ENCODE data around the gene AR.

AR gene, protein sequence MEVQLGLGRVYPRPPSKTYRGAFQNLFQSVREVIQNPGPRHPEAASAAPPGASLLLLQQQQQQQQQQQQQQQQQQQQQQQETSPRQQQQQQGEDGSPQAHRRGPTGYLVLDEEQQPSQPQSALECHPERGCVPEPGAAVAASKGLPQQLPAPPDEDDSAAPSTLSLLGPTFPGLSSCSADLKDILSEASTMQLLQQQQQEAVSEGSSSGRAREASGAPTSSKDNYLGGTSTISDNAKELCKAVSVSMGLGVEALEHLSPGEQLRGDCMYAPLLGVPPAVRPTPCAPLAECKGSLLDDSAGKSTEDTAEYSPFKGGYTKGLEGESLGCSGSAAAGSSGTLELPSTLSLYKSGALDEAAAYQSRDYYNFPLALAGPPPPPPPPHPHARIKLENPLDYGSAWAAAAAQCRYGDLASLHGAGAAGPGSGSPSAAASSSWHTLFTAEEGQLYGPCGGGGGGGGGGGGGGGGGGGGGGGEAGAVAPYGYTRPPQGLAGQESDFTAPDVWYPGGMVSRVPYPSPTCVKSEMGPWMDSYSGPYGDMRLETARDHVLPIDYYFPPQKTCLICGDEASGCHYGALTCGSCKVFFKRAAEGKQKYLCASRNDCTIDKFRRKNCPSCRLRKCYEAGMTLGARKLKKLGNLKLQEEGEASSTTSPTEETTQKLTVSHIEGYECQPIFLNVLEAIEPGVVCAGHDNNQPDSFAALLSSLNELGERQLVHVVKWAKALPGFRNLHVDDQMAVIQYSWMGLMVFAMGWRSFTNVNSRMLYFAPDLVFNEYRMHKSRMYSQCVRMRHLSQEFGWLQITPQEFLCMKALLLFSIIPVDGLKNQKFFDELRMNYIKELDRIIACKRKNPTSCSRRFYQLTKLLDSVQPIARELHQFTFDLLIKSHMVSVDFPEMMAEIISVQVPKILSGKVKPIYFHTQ

DNA sequence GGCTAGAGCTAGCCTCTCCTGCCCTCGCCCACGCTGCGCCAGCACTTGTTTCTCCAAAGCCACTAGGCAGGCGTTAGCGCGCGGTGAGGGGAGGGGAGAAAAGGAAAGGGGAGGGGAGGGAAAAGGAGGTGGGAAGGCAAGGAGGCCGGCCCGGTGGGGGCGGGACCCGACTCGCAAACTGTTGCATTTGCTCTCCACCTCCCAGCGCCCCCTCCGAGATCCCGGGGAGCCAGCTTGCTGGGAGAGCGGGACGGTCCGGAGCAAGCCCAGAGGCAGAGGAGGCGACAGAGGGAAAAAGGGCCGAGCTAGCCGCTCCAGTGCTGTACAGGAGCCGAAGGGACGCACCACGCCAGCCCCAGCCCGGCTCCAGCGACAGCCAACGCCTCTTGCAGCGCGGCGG lies at the start of gene AR:
AR (plus strand) TSS at position 204 of the 400 bp plus-strand sequence. CDS start 1,126 bp downstream, outside the sequence.
- peak in 30 of 42 donors; percentile 2 to 48 (median 12) for DNase-seq
- intact Hi-C loops (cut with DNase I) = no loop called here

DNA sequence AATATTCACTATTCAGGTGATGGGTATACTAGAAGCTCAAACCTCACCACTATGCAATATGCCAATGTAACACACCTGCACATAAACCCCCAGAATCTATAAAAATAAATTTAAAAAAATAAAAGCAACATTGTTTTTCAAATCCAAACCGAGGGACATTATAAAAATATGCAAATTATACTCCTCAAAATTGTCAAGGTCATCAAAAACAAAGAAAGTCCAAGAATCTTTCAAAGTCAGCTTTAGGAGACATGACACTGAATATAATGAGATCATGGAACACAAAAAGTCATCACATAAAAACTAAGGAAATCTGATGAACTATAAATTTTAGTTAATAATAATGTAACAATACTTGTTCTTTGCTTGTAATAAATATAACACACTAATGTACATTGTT lies 43.2 kb upstream of the AR start:
- intact Hi-C loops (cut with DNase I) = no loop called here
- no peak for DNase-seq

DNA sequence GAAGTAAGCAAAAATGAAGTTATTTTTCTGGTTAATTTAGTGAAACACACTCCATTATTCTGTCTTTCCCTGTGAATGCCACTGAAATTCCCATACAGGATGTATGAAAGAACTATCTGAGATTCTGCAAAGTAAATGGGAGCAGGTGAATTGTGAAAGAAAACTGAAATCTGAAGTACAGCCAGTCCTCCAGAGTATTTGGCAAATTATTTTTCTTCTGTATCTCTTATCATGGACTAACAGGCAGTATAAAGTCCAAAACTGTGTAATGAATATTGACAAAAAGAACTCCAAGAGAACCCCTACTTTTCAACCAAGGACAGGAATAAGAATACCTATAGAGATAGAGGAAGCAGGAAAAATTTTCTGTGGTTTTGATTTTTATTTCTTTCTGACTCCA lies 40.8 kb upstream of the AR start:
- no peak for DNase-seq
- intact Hi-C loops (cut with DNase I) = no loop called here

DNA sequence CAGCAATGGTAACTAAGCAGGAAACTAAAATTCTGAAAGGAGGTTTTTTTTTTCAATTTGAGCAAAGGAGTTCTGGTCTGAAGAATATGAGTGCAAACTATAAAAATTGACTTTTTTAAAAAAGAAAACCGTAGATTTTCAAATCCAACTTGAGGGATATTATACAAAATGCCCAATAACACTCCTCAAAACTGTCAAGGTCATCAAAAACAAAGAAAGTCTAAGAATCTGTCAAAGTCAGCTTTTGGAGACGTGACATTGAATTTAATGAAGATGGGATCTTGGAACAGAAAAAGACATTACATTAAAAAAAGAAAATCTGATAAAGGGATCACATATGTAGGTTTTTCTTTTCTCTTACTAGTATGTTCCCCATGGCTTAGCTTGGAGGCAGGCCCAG lies 40.4 kb upstream of the AR start:
- intact Hi-C loops (cut with DNase I) = no loop called here
- no peak for DNase-seq

DNA sequence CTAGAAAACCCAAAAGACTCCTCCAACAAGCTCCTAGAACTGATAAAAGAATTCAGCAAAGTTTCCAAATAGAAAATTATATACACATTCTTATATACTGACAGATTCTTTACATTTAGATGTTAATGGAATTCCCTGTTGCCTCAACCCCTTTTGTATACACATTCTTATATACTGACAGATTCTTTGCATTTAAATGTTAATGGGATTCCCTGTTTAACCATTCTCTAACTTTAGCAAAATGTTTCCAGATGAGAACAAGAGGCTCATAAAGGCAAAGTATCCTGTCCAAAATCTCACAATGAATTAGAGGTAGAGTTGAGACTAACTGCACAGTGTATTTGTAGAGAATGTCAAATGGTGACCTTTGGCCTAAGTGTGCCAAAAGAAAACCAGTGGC lies 23.1 kb upstream of the AR start:
- DNase-seq = no peak
- intact Hi-C loops (cut with DNase I) = no loop called here

DNA sequence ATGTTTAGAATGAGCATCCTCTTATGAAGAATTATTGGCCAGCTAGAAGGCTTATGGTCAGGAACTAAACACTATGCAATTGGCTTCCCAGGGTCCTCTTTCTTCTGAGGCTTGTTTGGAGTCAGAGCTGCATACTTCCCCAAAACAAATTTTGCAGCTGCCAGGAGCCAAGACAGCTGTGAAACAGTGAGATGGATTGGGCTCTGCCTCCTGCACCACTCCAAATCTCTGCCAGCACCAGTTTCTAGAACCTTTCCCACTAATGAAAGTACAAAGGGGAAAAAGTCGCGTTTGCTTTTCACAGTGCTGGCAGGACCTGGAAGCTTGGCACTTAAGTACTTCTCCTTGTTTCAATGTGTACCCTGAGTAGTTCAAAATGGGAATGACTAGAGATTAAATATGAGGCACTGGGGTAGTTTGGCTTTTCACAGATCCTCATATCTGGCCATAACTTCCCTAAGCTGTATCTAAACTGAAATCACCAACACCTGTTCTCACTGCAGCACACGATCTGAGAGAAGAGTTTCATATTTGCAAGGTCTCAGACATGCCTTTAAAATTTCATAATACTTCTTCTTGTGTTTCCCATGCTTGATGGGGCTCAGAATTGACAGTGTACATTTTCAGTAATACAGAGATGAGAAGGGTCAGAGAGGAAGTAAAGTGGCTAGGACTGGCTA lies 20.7 kb upstream of the AR start:
- intact Hi-C loops (cut with DNase I) = no loop called here
- no peak for DNase-seq

DNA sequence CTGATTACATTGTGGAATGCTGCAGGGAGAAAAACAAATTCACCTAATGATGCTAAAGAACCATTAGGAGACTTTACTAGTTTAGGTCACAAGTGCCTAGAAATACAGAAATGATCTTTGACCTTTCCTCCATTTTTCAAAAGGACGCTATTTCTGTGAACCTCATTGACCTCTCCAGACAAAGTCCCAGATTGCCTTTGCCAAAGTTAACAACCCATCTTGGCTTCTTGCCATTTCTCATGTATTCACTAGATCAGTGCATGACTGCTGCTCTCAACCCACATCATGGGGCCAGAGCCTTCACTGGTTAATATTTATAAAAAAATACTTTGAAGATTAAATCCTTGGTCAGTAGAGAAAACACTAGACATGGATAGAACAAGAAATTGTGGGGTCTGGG lies 19.9 kb upstream of the AR start:
- intact Hi-C loops (cut with DNase I) = no loop called here
- no peak for DNase-seq

DNA sequence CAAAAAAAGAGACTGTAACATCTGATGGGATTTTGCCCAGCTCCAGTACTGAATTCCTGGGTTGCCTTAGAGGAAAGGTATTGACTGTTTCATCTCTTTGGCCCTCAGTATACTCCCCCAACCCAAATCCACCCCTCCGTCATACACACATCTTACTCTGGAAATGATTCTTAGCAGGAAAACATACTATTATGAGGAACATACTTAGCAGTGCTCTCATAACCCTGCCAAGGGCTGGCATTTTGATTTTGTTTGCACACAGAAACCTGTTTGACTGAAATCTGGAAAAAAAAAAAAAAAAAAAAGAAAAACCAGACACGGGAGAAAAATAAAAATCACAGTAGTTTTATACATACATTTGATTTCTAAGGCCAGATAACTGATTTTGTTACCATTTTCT lies 19.4 kb upstream of the AR start:
- DNase-seq = no peak
- intact Hi-C loops (cut with DNase I) = no loop called here

DNA sequence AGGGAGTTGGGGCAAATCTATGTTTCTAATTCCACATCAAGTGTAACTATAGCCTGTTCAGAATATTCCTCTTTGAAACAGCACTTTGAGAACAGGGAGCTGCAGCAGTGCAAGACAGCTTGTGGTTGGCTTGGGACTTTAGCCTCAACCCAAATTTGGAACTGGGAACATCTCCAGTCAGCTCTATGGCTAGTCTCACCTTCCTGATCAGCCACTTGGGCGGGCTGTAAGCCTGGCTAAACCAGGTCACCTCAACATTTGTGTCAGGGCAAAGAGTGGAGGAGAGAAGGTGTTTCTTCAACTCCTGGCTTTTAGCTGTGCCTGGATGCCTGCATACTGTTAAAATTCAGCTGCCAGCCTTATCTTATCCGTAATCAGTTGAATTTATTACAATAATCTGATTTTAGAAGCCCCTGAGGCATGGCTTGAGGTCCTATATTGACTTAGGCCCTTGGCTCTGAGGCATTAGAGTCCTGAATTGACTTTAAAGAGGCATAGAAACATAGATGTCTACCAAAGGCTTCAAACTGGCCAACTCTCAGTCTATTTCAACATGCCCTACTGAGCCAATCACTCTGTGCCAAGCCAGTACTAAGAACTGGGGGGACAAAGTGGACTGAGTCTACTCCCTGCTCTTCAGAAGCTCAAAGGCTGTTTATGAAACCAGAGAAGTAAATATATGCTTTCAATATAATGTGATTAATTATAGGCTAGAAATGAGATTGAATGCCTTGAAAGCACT lies 18.7 kb upstream of the AR start:
- intact Hi-C loops (cut with DNase I) = no loop called here
- no peak for DNase-seq

DNA sequence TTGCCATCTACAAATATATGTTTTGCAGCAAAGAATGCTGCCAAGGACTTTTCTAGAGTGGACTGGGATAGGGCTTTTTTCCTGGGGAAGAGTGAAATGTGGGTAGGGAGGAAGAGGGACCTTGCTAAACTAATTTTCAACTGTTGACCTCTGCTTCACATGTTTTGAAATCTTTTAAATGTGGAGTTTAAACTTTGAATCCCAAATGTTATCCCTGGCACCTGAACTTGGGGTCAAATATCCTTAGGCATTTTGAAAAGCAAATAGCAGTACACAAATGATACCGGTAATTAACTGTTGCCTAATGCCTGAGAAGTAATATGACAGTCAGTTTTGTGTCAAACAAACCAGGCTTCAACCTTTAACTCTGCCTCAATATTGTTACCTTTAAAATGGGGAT lies 7.3 kb upstream of the AR start:
- DNase-seq = no peak
- intact Hi-C loops (cut with DNase I) = no loop called here

DNA sequence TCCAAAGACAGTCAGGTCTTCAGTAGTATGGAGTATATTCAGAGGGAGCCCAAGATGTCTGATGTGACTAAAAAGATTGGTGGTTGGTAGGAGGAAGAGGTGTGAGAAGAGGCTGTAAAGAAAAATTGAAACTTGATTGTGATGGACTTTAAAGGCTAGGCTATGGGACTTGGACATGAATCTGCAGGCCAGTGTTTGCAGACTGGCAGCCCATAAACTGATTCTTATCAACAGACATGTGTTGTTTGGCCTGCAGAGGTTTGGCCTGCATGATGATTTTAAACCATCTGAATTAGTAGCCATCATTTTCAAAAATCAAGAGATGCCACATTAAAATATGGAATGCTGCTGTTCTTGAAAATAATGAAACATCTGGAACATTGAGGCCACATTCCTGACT lies 5.4 kb upstream of the AR start:
- intact Hi-C loops (cut with DNase I) = no loop called here
- DNase-seq = no peak

DNA sequence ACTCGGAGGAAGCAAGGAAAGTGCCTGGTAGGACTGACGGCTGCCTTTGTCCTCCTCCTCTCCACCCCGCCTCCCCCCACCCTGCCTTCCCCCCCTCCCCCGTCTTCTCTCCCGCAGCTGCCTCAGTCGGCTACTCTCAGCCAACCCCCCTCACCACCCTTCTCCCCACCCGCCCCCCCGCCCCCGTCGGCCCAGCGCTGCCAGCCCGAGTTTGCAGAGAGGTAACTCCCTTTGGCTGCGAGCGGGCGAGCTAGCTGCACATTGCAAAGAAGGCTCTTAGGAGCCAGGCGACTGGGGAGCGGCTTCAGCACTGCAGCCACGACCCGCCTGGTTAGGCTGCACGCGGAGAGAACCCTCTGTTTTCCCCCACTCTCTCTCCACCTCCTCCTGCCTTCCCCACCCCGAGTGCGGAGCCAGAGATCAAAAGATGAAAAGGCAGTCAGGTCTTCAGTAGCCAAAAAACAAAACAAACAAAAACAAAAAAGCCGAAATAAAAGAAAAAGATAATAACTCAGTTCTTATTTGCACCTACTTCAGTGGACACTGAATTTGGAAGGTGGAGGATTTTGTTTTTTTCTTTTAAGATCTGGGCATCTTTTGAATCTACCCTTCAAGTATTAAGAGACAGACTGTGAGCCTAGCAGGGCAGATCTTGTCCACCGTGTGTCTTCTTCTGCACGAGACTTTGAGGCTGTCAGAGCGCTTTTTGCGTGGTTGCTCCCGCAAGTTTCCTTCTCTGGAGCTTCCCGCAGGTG lies 637 bp downstream of the AR start:
- DNase-seq = peak in 16 of 42 donors; percentile 2 to 40 (median 10)
- intact Hi-C loops (cut with DNase I) = no loop called here

DNA sequence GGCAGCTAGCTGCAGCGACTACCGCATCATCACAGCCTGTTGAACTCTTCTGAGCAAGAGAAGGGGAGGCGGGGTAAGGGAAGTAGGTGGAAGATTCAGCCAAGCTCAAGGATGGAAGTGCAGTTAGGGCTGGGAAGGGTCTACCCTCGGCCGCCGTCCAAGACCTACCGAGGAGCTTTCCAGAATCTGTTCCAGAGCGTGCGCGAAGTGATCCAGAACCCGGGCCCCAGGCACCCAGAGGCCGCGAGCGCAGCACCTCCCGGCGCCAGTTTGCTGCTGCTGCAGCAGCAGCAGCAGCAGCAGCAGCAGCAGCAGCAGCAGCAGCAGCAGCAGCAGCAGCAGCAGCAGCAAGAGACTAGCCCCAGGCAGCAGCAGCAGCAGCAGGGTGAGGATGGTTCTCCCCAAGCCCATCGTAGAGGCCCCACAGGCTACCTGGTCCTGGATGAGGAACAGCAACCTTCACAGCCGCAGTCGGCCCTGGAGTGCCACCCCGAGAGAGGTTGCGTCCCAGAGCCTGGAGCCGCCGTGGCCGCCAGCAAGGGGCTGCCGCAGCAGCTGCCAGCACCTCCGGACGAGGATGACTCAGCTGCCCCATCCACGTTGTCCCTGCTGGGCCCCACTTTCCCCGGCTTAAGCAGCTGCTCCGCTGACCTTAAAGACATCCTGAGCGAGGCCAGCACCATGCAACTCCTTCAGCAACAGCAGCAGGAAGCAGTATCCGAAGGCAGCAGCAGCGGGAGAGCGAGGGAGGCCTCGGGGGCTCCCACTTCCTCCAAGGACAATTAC lies 1.4 kb downstream of the AR start:
- DNase-seq = peak in 33 of 42 donors; percentile 2 to 49 (median 19)
- intact Hi-C loops (cut with DNase I) = no loop called here

DNA sequence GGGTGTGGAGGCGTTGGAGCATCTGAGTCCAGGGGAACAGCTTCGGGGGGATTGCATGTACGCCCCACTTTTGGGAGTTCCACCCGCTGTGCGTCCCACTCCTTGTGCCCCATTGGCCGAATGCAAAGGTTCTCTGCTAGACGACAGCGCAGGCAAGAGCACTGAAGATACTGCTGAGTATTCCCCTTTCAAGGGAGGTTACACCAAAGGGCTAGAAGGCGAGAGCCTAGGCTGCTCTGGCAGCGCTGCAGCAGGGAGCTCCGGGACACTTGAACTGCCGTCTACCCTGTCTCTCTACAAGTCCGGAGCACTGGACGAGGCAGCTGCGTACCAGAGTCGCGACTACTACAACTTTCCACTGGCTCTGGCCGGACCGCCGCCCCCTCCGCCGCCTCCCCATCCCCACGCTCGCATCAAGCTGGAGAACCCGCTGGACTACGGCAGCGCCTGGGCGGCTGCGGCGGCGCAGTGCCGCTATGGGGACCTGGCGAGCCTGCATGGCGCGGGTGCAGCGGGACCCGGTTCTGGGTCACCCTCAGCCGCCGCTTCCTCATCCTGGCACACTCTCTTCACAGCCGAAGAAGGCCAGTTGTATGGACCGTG lies 2.2 kb downstream of the AR start:
- peak in 29 of 42 donors; percentile 1 to 47 (median 16) for DNase-seq
- intact Hi-C loops (cut with DNase I) = no loop called here

DNA sequence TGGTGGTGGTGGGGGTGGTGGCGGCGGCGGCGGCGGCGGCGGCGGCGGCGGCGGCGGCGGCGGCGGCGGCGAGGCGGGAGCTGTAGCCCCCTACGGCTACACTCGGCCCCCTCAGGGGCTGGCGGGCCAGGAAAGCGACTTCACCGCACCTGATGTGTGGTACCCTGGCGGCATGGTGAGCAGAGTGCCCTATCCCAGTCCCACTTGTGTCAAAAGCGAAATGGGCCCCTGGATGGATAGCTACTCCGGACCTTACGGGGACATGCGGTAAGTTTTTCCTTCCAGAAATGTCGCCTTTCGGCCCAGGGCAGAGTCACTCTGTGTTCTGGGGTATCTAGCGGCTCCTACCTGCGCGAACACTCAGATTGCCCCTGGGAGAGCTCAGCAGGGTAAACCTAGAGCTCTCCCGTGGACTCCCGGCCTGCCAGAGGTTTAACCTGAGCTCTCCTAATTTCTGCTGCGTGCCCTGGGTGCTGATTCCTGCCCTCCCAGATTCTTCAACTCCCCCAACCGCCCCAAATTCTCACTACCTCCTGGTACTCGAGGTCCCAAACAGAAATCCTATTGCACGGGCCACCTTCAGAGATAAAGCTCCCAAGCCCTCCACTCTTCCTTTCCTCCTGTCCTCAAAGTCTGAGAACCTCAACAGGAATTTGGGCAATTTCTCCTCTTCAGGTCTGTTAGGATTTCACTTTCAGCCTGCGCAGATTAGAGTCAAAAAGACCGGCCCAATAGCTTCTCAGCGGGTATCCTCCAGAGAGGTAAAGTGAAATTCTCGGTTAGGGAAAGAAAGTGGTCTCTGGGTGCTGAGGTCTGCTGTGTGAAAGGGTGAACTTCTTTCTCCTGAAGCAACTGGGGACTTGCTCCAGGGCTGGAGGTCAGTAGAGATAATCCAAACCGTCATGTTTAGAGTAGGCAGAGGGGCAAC lies 2.9 kb downstream of the AR start:
- intact Hi-C loops (cut with DNase I) = no loop called here
- DNase-seq = peak in 6 of 42 donors; percentile 3 to 37 (median 12)
